Chondrocyte (in vitro differentiated cells): ENCODE results near the gene UBAP2. TPM values are rescaled to one million over a fixed set of nuclear protein-coding genes. Genes with fewer than 3 reads are reported as not detected.
A peak's percentile ranks its signal among the peaks of the same experiment; 100 is the strongest.

ENCODE experiments used
- DNase-seq: peaks from one replicate; pipeline ENCODE4 v3.0.0; 2021; ENCODE audit warnings: mixed read lengths, low spot score
- H3K27ac Mint-ChIP-seq: one replicate; pipeline ENCODE4 v1.8.0; 2021; ENCODE audit warnings: mild to moderate bottlenecking, moderate library complexity, mixed read lengths; ENCODE audit not compliant: unreplicated experiment
- H3K27me3 Mint-ChIP-seq: 2 replicates; pipeline ENCODE4 v1.8.0; 2021; ENCODE audit warnings: low read depth, mixed read lengths
- H3K36me3 Mint-ChIP-seq: 2 replicates; pipeline ENCODE4 v1.8.0; 2021; ENCODE audit warnings: low read depth, mixed read lengths
- H3K4me1 Mint-ChIP-seq: 2 replicates; pipeline ENCODE4 v1.8.0; 2021; ENCODE audit warnings: low read depth, mild to moderate bottlenecking, mixed read lengths
- H3K4me3 Mint-ChIP-seq: one replicate; pipeline ENCODE4 v1.8.0; 2021; ENCODE audit warnings: mild to moderate bottlenecking, moderate library complexity, mixed read lengths; ENCODE audit not compliant: unreplicated experiment
- H3K9me3 Mint-ChIP-seq: 2 replicates; pipeline ENCODE4 v1.8.0; 2021; ENCODE audit warnings: low read depth, mixed read lengths
- CTCF ChIP-seq: fragments of 200-600 bp; sonication (generic); IDR thresholded peaks from 2 replicates; pipeline ENCODE4 v1.5.0; 2021; ENCODE audit warnings: antibody characterized with exemption, mild to moderate bottlenecking, moderate library complexity
- total RNA-seq: library from RNA; stranded (reverse); gene quantifications from 3 replicates; pipeline ENCODE4 v1.2.1, GENCODE V29; 2021

Gene UBAP2
- total RNA-seq, 1 donor from 2014 or later = 56.3 TPM

- no peak overlapping the region for H3K27ac Mint-ChIP-seq
- H3K36me3 Mint-ChIP-seq = no peaks in the 10 kb centered on the region
- H3K9me3 Mint-ChIP-seq = no peaks in the 10 kb centered on the region
- no peaks in the 10 kb centered on the region for H3K27me3 Mint-ChIP-seq
- TF ChIP-seq CTCF = no peak
- H3K4me1 Mint-ChIP-seq = peaks cover under 1% of the 10 kb centered on the region
- no peak for DNase-seq
- H3K4me3 Mint-ChIP-seq = no peak overlapping the region
Measured at GRCh38 chr9:34065541-34065940, 16.9 kb upstream of the UBAP2 start.

GRCh38 chr9:34059954-34060353 is 11.3 kb upstream of the UBAP2 start:
- Mint-ChIP-seq H3K27me3 (no peaks in the 10 kb centered on the region), H3K4me1 (no peaks in the 10 kb centered on the region), H3K9me3 (no peaks in the 10 kb centered on the region), H3K27ac (no peak overlapping the region), H3K4me3 (no peak overlapping the region), H3K36me3 (no peaks in the 10 kb centered on the region)
- DNase-seq = no peak
- TF ChIP-seq CTCF = no peak

DNA sequence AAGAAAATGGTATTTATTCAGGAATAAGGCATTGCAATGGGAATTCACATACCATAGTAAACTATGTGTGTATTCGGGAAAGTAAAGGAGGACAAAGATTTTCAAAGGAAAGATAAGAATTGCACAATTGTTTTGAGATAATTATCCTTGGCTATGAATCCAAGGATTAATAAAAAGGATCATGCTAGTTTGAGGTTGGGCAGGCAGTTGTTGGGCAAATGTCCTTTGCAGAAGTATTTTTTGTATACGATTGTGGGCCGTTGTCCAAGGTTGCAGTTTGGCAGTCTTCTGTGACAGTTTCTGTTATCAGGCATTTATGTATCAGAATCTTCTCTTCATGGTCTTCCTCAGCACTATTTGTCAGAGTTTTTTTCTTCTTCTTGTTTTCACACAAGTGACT is 10.6 kb upstream of the UBAP2 start:
- Mint-ChIP-seq H3K36me3 (no peaks in the 10 kb centered on the region), H3K9me3 (no peaks in the 10 kb centered on the region), H3K27ac (no peak overlapping the region), H3K4me3 (no peak overlapping the region), H3K4me1 (no peaks in the 10 kb centered on the region), H3K27me3 (no peaks in the 10 kb centered on the region)
- no peak for TF ChIP-seq CTCF
- DNase-seq = no peak

- H3K9me3 Mint-ChIP-seq = no peaks in the 10 kb centered on the region
- no peak for TF ChIP-seq CTCF
- H3K27ac Mint-ChIP-seq = peak overlapping the region; percentile 100
- peaks cover 2% of the 10 kb centered on the region for H3K36me3 Mint-ChIP-seq
- H3K4me3 Mint-ChIP-seq = peak overlapping the region; percentile 97
- H3K4me1 Mint-ChIP-seq = peaks cover 37% of the 10 kb centered on the region
- no peak for DNase-seq
- no peaks in the 10 kb centered on the region for H3K27me3 Mint-ChIP-seq
Measured at GRCh38 chr9:34049630-34050384, 1.1 kb upstream of the UBAP2 start.

- H3K27ac Mint-ChIP-seq = peak overlapping the region; percentile 100
- H3K4me1 Mint-ChIP-seq = peaks cover 37% of the 10 kb centered on the region
- no peak for TF ChIP-seq CTCF
- peak overlapping the region; percentile 97 for H3K4me3 Mint-ChIP-seq
- H3K36me3 Mint-ChIP-seq = peaks cover 2% of the 10 kb centered on the region
- DNase-seq = no peak
- H3K27me3 Mint-ChIP-seq = no peaks in the 10 kb centered on the region
- no peaks in the 10 kb centered on the region for H3K9me3 Mint-ChIP-seq
Measured at GRCh38 chr9:34047864-34048726, 592 bp downstream of the UBAP2 start.
